Measurements from ENCODE around the gene HNRNPL.
"Not testable (repeated sequence)": the region's sequence is repeated elsewhere in the genome, so short reads cannot be mapped to it uniquely, and the experiment has no call there.

The HNRNPL gene

DNA sequence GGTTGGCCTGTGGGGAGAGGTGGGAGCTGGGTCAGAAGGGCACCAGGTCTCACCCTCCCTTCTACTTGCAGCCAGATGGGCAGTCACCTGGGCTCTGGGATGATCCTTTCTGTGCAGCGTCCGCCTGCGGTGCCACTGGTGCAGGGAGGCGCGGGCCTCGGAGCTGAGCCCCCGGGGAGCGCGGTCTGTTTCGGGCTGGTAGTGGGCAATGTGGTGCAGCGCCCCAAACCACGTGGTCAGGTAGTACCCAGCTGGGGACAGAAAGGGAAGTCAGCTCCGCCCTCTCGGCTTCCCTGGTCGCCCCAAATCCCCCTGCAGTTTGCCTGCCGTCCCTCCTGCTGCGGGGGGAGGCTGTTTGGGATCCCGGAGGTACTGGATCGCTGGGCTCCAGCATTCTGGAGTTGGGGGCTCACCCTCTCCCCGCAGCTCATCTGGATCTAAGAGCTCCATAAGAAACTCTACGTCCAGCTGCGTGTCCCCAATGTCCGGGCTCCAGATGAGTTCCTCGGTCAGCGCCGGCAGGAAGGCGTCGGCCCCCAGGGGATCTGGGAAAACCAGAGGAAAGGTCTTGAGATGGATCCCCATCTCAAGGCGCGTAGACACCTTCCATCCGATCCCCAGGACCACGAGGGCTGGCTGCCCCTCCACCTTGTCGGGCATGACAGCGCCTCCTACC is 19.5 kb upstream of the HNRNPL start:
- DNase-seq = no peak

DNA sequence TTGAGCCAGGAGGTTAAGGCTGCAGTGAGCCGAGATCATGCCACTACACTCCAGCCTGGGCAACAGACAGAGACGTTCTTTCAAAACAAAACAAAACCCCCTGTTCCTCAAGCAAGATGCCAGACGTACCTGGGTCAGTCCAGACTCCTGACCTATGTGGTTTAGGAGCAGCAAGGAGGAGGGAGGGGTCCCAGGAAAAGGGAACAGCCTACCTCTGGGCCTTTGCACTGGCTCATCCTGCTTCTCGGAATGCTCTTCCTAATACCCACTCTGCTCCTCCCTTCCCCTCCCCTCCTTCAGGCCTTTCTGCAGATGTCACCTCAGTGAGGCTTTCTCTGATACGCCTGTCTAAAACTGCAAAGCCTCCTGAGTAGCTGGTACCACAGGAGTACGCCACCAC is 18.8 kb upstream of the HNRNPL start:
- DNase-seq = no peak

DNA sequence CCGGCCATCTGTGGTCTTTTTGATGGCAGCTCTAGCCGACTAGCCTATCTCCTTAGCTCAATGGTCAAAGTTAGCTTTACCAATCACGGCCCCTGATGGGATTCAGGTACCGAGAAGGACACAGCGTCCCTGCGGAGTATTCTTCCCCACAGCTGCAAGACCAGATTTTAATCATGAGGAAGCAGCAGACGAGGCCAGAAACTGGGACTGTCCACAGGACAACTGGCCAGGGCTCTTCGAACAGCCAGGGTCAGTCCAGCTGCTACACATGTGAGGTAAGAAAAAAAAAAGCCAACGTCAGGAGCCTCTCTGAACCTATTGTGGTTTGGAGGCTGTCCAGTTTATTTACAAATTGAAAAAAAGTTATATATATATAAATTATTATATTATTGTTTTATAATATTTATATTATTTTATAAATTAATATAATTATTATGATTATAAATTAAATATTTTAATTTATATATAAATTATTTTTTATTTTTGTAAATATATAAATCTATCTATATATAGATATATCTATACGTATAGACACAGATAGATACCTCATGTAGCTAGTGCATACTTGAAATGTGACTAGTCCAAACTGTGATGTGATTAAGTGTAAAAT is 17.5 kb upstream of the HNRNPL start:
- no peak for DNase-seq

DNA sequence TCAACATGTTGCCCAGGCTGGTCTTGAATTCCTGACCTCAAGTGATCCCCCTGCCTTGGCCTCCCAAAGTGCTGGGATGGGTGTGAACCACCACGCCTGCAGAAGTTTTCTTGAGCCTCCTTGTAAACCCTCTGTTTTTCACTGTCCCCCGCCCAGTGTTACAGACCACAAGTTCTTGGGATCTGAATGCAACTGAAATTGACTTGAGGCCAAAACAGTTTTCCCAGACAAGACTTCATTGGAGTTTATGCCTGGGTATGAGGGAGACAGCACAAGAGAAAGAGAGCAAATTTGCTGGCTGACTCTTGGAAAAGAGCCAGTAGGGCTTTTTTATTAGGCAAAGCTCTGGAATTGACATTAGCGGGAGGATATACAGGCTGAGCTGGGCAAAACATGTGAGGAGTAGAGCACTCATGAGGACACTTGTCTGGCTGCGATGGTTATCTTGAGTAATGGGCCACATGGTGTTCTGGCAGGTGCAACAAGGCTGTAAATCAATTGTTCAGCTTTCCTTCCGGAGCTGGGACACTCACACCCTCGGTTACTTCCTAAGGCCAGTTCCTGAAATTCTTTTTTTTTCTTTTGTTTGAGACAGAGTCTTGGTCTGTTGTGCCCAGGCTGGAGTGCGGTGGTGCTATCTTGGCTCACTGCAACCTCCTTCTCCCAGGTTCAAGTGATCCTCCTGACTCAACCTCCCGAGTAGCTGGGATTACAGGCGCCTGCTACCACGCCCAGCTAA is 12.7 kb upstream of the HNRNPL start:
- DNase-seq = no peak

DNA sequence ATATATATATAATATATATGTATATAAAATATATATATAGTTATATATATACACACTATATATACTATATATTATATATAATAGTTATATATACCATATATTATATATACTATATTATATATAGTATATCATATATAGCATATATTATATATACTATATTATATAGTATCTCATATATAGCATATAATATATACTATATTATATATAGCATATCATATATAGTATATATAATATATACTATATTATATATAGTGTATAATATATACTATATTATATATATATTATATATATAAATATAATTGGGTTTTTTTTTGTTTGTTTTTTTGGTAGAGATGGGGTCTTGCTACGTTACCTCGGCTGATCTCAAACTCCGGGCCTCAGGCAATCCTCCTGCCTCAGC is 11.6 kb upstream of the HNRNPL start:
- DNase-seq = no peak

DNA sequence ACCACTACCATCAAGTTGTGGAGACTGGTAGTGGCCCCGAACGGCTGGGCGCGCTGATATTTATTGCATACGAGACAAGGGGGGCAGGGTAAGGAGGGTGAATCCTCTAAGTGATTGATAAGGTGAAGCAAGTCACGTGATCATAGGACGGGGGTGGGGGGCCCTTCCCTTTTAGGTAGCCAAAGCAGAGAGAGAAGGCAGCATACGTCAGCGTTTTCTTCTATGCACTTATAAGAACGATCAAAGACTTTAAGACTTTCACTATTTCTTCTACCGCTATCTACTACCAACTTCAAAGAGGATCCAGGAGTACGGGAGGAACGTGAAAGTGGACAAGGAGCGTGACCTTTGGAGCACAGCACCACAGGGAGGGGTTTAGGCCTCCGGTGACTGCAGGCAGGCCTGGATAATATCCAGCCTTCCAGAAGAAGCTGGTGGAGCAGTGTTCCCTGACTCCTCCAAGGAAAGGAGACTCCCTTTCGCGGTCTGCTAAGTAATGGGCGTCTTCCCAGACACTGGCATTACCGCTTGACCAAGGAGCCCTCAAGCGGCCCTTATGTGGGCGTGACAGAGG is 9.9 kb upstream of the HNRNPL start:
- DNase-seq = not testable (repeated sequence)

DNA sequence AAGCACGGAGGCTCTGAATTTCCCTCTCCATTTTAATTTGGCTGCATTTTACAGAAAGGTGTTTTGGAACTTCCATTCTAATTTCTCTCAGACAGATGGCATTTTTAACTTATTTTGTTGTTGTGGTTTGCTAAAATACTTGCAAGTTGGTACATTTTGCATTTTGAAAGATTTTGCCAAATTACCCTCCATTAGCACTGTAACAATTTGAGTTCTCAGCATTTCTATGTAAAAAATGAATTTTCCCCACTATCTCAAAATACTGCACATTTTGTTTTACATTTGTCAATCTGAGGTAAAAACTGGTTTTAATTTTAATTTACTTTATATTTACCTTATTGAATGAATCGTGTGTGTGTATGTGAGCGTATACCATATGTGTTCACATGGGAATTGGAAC is 7.0 kb upstream of the HNRNPL start:
- DNase-seq = no peak

DNA sequence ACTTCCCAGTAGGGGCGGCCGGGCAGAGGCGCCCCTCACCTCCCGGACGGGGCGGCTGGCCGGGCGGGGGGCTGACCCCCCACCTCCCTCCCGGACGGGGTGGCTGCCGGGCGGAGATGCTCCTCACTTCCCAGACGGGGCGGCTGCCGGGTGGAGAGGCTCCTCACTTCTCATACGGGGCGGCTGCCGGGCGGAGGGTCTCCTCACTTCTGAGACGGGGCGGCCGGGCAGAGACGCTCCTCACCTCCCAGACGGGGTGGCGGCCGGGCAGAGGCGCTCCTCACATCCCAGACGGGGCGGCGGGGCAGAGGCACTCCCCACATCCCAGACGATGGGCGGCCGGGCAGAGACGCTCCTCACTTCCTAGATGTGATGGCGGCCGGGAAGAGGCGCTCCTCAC is 6.0 kb upstream of the HNRNPL start:
- DNase-seq = not testable (repeated sequence)

DNA sequence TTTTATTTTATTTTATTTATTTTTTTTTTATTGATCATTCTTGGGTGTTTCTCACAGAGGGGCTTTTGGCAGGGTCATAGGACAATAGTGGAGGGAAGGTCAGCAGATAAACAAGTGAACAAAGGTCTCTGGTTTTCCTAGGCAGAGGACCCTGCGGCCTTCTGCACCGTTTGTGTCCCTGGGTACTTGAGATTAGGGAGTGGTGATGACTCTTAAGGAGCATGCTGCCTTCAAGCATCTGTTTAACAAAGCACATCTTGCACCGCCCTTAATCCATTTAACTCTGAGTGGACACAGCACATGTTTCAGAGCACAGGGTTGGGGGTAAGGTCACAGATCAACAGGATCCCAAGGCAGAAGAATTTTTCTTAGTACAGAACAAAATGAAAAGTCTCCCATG is 5.2 kb upstream of the HNRNPL start:
- DNase-seq = not testable (repeated sequence)

DNA sequence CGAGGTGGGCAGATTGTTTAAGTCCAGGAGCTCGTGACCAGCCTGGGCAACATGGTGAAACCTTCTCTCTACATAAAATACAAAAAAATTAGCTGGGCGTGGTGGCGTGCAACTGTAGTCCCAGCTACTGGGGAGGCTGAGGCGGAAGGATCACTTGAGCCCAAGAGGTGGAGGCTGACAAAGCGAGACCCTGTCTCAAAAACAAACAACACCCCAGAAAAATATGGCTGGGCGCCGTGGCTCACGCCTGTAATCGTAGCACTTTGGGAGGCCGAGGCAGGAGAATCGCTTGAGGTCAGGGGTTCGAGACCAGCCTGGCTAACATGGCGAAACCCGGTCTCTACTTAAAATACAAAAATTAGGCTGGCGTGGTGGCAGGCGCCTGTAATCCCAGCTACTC is 3.4 kb upstream of the HNRNPL start:
- DNase-seq = no peak

DNA sequence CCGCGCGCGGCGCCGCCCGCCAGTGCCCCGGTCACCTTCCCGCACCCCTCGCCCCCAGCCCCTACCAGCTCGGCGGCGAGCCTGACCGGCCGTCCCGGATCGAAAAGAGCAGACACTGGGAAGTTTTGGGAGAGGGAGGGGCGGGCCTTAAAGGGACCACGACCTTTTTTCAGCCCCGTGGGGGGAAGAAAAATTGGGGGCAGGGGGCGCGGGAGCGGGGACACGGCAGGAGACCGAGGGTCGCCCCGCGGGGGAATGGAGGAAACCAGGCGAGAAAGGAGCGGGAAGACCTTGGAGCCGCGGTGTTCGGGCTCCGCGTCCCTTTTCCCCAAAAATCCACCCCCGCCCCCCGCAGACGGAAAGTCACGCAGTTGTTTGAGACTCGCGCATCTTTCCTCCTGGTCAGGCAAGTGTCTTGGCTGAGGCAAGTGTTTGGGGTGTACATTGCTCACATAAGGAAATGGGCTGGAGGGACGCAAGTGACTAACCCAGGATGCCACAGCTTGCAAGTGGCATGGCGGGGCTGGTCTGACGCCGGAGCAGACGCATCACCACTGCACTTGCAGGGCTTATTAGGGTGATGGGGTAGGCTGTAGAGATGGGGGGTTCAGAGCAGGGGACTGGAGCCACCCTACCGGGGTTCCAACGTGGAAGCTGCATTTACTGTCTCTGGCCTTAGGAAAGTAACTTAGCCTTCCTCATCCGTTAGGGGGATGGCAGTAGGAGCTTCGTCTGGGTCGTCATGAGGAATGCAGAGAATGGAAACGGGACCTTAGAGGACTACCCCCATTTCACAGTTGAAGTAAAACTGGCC is 2.7 kb upstream of the HNRNPL start:
- DNase-seq = peak; percentile 50

DNA sequence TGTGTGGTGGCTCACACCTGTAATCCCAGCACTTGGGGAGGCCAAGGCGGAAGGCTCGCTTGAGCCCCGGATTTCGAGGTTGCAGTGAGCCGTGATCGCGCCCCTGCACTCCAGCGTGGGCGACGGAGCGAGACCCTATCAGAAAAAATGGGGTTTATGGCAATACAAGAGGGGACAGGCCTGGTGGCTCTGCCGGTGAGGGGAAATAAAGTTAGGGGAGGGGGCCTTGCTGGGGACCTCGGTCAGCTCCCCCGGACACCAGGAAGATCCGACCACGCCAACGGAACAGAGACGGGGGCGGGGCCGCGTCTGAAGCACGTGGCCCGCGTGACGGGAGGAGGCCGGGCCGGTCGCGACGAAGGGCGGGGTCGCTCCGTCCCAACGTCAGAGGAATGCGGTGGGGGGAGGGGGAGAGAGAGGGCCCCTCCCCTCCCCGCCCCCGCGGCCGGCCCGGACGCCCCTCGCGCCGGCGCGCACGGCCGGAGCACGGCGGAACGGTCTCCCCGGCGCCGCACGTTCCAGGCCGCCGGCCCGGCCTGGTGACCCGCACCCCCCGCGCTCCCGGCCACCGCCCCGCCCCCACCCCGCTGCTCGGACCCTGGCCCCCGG is 1.9 kb upstream of the HNRNPL start:
- peak; percentile 86 for DNase-seq

DNA sequence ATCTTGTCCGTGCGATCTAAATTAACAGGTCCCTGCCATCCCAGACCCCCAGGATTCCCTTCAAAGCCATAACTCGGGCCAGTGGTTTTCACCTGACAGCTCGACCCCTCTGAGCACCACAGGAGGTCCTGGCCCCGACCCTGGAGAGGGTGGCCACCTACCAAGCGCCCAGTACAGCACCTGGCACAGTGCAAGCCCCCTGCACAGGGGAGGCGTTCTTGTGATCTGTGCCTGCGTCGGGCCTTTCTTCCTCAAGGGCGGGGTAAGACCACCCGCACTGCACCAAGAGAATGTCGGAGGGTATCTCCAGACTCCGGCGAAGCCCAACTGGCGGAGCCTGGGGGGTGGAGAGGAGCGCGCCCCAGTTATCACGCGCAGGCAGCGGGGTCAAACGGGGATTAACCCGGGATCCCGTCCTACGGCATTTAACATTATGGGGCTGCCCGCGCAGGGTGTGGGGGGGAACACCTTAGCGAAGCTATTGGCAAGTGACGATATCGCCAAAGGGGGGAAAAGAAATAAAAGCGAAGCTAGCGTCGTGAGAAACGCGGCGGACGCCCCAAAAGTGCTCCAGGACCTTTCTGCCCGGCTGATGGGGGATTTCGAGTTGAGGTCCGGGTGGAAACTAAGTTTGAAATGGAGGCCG is 1.3 kb upstream of the HNRNPL start:
- peak; percentile 30 for DNase-seq

DNA sequence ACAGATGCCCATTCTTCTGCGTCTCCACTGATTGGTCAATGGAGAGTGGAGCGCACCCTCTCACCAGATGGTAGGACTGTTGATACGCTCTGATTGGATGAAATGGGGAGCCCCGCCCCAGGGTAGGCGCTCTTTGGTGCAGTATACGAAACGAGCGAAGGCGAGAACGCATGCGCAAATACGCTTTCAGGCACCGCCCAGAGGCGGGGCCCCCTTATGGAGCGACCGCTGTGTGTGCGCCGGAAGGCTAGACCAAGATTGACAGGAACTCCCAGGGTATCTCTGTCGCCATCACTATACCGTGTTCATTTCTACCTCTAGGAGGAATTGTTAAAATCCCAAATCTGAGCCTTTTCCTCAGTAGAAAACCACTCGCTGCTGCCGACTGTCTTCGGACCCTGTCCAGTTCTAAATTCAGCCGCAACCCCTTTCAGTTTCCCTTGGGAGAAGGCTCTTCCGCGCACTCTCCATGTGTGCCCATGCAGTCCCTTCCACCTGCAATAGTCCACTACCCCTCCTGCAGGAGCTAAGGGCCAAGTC is 720 bp upstream of the HNRNPL start:
- DNase-seq = peak; percentile 92

DNA sequence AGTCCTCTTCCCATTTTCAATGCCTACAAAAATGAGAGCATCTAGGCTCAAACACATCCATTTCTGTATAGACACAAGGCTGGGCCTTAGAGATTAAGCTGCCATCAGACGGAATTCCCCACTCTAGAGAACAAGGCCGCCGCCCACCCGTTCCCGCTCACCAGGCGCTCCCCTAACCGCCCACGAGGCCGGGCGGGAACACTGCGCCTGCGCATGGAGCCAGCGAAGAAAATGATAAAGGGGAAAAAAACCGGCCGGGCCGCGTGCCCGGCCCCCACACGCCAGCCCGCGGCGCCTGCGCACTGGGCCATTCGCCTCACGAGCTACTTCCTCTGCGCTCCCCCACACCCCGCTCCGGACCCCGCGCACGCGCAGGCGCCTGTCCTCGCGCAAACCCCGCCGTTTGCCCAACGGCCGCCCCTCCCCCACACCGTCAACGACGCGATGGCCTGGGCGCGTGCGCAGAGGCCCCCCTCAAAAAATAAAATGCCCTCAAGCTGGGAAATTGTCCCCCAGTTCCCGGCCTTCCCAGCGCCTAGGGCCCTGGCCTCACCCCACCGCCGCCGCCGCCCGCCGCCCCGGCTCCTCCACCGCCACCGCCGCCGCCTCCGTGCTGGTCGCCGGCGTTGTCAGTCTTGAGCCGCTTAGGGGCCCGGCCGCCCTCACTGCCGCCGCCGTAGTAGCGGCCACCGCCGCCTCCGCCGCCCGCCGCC is 483 bp downstream of the HNRNPL start:
- DNase-seq = peak; percentile 96

DNA sequence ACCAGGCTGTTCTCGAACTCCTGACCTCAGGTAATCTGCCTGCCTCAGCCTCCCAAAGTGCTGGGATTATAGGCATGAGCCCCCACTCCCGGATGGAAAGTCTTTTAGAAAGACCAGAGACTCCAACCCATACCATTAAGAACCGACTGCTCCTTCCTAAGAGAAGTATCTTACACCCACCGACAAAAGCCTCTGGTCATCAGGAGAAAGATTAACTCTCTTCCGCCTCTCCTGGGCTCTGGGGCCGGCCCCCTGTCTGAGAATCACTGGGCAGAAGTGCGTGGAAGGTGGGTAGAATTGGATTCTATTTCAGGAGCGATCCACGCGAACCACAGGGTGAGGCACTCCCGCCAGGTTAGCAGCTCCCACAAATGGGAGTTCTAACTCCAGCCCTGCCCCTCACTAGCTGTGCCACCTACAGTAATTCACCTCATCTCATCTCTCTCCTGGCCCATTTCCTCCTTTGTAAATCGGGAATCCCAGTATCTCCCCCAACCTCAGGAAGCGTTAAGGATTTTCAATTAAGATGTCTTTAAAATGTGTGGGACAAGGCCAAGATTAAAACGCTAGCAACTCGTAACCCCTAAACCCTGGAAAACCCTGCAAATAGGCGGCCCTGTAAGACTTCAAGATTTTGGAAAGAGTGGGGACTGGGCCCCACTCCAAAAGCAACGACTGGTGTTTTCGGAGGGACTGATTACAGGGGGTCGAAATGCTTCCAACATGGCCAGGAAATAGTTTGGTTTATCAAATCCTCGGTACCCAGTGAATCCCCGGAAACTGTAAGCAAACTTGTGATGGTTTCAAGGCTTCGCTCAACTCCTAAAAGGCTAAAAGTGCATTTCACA is 1.3 kb downstream of the HNRNPL start:
- no peak for DNase-seq

DNA sequence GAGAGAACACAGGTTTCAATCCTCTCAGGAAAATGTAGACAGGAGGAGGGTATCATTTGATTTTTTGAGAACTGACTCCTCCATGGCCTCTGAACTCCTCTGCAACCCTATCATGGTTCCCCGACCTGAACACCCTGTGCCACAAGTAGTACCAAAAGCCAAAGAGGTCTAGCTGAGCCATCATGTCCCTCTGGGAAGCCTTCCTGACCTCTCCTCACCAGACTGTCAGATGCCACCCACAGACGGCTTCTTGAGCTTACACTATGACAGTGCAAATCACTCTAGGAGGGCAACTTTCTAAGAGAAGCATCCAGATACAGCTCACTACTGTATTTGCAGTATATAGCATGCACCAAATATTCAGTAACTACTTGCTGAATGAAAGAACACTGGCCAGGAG is 3.7 kb downstream of the HNRNPL start:
- no peak for DNase-seq

DNA sequence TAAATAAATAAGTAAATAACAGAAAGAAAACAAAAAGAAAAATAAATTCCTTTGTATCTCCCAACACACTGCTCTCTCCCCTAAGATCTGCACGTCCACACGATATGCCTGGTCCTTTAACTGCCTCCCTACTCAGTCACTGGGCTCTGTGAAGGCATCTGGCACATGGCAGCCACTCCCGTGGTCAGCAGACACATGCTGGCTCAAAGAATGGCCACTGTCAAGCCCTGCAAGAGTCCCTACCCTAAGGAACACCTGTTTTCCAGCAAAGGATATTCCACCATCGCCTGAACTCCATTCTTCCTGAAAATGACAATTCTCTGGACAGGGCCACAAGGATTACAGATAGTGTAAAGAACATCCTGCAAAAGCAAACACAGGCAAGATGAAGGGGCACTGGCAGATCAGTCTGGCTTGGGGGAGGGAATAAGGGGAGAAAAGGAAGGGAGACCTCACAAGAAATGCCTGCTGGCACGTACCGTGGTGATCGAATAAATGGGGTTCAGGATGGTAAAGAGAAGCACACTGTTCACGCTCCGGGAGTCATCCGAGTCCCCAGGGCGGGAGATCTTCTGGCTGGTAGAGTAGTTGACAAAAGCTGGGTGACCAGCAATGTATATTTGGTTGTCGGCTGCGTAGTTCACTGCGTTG is 4.3 kb downstream of the HNRNPL start:
- DNase-seq = no peak

DNA sequence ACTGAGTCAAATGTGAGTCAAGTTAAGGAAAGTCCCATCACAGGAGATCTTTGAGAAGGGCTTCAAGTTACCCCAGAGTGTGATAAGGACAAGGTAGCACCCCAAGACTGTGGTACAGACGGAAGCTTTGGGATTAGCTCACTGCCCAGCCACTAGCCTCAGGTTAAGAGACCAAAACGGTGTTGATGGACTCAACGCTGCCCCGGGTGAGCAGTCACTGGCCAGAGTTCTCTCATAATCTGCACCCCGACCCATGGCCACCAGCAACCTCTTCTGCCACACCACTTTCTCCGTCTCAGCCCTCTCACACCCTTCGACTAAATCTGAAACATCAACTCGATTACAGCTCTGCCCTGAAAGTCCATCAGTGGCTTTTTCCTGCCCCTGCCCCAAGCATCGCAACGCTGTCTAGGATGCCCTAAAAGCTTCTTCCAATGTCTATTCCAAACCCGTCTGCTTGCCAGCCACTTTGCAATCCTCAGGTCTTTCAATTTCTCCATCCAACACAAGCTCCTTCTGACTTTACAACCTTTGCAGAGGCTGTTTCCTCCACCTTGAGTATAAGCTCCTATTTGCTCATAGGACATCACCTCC is 5.6 kb downstream of the HNRNPL start:
- DNase-seq = no peak
